ENCODE results near the gene RNF213.

Gene RNF213

DNA sequence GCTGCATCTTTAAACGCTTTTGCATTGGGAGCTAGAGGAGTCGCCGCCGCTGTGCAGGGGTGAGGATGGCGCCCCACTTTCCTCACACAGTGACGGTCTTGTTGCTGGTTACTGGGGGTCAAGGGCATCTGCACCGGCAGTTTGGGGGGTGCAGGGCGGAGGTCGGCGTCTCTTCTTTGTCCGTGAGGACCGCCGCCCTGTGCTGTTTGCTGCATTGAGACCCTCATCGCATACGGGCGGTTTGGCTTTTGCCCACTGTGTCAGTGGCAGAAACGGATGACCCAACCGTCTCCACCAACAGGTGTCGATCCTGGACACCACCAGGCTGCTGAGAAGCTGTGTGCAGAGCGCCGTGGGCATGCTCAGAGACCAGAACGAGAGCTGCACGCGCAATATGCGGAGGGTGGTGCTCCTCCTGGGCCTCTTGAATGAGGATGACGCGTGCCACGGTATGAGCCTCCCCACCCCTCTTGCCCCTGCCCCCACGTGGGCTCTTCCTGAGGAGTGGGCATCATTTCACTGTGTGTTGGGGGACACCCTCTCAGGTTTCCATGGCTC, 93.1 kb downstream of the RNF213 start:
- no peak for DNase-seq

DNA sequence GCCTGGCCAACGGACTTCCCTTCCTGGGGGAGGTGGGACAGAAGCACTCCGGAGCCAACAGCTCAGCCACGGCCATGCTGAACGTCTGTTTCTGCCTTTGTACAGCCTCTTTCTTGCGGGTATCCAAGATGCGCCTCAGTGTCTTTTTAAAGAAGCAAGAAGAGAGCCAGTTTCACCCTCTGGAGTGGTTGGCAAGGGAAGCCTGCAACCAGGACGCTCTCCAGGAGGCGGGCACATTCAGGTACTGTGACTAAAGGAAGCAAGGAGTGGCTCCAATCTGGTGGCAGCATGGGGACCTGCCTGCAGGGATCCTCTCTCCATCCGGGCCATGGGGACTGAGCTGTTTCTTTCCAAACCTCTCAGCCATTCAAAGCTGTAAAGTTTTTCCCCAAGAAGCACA, 93.7 kb downstream of the RNF213 start:
- no peak for DNase-seq

DNA sequence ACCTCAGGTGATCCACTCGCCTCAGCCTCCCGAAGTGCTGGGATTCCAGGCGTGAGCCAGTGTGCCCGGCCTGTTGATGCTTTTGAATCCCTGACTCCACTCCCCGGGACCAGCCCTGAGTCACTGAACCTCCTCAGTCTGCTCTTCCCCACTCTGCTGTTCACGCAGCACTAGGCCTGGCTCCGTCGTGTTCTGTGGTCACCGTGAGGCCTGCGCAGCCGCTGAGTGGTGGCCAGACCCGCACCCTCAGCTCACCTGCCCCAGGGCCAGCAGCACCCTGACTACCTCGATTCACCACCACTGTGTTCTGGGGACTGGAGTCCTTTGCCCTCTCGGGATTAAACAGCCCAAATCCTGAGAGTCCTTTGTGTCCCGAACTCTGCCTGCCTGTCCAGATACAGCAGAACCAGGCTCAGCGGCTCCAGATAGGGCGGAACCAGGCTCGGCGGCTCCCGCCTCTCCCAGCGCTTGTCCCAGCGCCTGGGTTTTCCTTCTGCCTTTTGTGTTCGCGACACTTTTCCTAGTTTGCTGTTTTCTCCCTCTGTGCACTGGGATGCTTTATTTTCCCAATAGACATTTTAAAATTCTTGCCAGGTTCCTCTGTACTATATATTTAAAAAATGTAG, 95.7 kb downstream of the RNF213 start:
- DNase-seq, result no peak

DNA sequence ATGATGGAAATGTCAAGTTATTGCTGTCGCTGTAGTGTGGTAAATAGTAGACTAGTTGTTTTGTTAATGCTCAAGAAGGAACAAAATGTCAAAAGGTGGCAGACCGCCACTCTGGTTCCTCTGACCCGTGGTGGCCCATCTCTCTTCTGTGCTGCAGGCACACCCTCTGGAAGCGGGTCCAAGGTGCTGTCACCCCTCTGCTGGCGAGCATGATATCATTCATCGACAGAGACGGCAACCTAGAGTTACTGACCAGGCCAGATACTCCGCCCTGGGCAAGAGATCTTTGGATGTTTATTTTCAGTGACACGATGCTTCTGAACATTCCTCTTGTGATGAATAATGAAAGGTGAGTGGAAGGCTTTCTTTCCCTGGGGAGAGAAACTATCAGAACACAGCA, 97.5 kb downstream of the RNF213 start:
- DNase-seq, result no peak

DNA sequence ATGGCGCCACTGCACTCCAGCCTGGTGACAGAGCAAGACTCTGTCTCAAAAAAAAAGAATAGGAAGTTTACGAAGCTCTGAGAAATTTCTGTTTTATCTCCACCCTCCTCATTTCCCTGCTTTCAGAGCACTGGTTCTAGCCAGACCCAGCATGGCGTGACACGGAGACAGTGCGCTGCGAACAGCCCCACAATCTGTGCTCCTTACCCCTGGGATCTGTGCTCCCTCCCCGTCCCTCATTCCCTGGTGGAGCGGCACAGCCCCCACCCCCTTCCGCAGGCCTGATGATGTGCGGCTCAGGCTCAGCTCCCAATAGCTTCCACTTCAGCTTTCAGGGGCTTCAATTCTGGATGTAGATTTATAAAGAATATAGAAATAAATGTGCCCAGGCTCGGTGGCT, 98.2 kb downstream of the RNF213 start:
- no peak for DNase-seq

DNA sequence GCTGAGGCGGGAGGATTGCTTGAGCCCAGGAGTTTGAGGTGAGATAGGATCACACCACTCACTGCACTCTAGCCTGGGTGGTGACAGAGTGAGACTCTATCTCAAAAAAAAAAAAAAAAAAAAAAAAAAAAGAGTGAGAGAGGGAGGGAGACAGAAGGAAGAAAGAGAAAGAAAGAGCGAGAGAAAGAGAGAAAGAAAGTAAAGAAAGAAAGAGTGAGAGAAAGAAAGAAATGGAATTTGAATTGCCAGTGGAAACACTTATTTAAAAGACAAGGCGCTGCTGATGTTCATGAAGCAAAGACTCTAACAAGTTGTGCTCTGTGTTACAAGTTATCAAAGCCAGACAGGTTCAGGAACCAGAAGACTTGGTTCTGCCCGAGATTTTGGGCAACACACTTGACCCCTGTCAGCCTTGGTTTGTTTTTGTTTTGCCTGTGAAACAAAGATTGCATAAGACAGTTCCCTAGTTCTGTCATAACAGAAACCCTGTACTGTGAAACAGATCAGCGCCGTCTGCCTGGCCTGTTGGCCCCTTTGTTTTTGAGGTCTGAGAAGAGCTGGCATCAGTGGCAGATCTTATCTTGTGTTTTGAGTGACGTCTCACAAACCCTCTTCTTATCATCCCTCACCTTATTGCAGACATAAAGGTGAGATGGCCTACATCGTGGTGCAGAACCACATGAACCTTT, 98.9 kb downstream of the RNF213 start:
- no peak for DNase-seq

DNA sequence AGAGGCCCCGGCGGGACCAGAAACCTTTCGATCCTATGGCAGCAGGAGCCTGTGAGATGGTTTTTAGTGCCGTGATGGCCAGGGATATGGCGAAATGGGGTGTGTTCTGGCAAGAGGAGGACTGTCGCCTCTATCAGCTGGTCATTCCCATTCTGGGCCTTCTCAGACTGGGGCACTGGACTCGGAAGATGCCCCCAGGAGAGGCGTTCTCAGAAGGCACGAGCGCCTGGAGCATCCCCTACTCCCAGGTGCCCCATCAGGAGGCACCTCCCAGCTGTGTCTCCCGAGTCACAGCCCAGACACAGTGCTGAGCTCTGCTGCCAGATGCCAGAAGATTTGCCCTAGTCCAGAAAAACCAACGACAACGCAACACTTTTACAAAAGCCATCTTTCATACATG, 99.7 kb downstream of the RNF213 start:
- DNase-seq, result no peak

DNA sequence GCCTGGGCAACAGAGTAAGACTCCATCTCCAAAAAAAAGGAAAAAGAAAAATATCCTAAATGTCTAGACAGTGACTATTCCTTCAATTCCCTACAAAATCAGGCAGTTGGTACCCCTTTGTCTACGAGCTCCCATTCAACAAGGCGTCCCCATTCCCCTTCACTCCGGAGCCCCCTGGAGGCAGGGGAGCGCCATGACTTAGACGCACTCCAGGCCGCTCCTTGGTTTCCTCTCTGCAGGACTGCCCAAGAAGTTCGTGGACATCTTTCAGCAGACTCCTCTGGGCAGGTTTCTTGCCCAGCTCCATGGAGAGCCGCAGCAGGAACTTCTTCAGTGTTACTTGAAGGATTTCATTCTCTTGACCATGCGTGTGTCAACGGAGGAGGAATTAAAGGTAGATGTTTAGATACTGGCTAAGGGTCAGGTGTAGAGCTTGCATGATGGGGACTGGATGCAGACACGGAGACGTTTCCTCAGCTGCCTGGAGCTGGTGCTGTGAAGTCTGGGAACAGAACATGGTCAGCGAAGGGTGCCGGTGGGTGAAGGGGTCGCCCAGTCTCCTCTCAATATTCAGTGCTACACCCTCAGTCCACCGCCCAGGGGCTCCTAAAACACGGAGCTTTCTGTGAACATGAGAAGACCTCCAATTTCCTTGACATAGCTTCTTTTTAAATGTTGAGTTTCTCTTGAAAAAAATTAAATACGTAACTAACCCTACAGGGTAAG, 101.0 kb downstream of the RNF213 start:
- DNase-seq, result peak in 2 of 6 experiments; percentile 9 to 11

DNA sequence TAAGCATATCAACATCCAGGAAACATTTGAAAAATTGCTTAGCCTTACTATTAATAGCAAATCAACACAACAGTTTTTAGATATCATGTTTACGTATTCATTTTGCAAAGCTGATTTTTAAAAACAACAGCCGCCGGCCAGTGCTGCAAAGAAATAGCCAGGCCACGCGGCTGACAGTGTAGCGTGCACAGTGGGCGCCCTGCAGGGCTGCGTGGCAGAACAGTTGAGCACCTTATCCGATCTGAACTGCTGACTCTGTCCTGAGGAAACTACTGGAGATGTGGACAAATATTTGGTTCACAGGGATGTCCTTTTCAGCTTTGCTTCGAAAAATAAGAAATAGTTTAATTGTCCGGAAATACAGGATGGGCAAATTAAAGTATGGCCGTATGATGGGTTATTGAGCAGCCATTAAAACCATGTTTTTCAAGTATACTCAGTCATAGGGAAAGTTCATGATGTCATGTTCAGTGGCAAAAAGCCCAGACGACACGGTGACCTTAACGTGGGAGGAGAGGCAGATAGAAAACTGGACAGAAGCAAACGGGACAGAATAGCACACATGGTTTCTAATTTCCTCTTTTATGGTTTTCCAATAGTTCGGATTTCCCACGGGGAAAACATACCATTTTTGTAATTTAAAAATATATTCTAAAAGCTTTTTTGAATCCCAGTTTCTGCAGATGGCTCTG, 101.9 kb downstream of the RNF213 start:
- no peak for DNase-seq

DNA sequence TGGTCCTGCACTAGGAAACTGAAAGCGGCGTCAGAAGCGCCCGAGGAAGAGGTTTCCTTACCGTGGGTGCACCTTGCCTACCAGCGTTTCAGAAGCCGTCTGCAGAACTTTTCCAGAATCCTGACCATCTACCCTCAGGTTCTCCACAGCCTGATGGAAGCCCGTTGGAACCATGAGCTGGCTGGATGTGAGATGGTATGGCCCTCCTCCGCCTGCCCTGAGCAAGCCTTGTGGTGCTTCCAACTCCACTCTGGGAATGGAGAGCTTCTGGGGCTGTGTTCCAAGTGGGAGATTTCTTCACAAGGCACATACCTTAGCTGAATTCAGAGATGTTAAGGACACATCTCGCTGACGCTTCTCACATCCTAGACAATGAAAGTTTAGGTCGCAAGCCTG, 102.5 kb downstream of the RNF213 start:
- DNase-seq, result no peak

DNA sequence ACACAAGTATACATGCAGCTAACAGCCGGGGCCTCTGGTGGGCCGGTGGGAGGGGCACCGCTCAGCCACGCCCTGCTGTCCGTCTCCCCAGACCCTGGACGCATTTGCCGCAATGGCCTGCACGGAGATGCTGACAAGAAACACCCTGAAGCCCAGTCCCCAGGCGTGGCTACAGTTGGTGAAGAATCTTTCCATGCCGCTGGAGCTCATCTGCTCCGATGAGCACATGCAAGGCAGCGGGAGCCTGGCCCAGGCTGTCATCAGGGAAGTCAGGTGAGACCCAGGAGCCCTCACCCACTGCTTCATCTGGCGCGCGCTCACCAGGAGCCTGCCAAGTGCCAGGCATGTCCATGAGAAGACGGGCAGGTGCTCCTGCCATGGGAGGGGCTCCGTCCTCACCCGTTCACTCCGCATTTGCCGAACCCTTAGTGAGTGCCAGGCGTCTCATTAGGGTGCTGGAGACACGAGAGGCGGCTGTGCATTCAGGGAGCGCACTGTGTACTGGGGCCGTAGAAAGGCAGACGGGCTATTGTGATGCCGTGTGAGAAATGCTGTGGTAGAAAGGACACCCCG, 103.0 kb downstream of the RNF213 start:
- no peak for DNase-seq

DNA sequence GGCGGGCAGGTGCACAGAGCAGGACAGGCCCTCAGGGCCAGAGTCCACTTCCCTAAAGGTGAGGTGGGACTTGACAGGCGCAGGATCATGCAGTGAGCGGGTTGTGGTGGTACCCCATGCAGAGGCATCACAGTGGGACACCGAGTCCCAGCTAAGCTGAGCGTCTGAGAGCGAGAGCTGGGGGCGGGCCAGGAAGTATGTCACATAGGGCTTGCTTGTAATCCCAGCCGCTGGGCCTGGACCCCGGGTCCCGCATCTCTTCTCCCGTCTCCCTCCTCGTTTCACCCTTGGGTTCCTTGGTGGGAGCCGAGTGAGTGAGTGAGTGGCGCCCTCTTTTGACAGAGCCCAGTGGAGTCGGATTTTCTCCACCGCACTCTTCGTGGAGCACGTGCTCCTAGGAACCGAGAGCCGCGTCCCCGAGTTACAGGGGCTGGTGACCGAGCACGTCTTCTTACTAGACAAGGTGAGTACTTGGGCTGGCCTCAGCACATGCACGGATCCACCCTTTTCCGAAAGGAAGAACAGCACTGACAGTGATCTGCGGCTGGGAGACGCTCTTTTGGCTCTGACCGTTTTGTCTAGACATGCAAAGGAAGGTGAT, 103.5 kb downstream of the RNF213 start:
- no peak for DNase-seq

DNA sequence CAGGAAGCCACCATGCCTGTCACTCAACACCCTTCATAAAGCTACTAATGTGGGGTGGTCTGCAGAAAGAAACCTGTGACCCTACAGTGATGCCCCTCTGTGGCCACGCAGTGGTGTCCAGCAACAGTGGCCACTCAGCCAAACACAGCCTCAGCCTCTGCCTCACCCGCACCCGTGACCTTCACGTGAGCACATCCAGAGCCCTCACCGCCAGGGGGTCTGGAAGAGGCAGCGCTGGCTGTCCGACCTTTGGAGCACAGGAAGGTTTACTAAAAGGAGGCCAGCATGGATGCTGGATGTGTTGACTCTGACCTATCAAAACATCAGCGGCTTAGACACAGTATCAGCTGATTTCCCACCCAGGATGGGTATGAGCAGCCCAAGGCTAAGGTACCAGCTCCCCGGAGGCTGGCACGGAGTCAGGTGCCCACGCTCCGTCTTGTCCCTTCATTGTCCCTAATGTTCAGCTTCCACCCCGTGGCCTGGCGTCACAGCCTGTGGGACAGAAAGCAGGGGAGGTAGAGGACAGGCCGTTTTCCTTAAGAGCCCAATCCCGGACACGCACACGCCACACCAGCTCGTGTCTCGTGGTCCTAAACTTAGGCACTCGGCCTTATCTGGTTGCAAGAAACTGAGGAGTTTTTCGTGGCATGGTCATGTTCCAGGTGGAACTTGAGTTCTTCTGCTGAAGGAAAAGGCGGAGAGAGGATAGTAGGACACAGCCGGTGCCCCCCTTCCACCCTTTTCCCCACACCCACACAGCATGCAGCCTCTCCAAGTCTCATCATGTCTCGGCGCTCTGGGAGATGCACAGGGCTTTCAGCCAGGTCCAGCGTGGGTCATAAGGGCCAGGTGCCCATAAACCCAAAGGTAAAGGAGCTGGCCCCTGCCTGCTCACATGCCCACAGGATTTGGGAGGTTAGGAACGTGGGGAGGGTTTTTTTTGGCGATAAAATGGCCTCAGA, 104.6 kb downstream of the RNF213 start:
- no peak for DNase-seq

DNA sequence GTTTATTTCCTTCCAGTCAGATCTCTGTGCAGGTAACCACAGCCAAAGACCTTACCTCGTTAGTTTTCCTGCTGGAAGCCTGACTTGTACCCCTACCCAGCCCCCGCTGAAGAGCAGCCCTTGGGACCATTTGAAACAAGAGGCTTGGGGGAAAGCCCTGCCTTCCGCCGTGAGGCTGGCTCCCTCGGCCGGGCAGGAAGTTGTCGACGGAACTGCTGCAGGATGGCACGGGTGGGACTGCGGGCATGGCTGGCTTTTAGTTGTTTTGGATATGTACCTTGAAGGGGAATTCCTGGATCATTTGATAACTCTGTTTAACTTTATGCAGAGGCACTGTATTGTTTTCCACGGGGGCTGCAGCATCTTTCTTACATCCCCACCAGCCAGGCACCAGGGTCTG, 105.3 kb downstream of the RNF213 start:
- DNase-seq, result no peak

DNA sequence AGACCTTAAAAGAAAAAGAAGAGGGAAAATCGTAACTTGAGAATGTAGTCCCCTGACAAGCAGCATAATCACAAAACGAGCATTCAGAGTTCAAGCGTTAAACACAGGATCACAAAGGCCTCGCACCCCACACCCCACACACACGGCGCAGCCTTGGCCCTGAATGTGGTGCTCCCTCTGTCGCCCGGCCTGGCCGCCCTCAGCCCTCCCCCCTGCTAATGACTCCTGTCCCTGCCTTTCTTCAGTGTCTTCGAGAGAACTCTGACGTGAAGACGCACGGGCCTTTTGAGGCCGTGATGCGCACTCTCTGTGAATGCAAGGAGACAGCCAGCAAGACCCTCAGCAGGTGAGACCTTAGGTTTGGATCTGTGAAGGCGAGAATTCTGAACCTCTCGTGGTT, 106.9 kb downstream of the RNF213 start:
- DNase-seq, result no peak

DNA sequence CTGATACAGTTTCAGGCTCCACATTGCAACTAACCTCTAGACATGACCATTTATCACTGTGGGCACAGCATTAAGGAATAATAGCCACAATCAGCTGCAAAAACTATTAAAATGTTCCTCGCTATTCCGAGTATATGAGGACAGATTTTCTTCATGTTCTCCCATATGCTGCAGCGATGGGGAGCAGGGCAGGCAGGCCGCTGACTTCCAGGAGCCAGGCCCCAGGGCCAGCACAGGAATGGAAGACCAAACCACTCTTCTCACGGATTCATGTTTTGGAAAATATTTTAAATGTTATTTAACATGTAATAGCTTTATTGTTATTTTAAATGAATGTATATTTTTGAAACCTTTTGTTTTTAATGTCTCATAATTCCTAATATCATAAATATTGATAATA, 110.5 kb downstream of the RNF213 start:
- no peak for DNase-seq

DNA sequence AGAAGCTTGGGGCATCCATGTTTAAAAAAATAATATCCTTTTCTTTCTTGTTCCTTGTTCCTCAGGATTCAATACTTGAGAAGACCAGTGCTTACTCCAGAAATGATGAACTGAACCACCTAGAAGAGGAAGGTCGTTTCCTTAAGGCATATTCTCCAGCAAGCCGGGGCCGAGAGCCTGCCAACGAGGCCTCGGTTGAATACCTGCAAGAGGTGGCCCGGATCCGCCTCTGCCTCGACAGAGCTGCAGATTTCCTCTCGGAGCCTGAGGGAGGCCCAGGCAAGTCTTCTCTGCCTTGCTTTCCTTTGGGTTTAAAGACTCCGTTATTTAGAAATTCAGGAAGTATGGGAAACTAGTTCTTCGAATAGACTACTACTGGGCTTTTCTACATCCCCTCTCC, 111.8 kb downstream of the RNF213 start:
- DNase-seq, result no peak

DNA sequence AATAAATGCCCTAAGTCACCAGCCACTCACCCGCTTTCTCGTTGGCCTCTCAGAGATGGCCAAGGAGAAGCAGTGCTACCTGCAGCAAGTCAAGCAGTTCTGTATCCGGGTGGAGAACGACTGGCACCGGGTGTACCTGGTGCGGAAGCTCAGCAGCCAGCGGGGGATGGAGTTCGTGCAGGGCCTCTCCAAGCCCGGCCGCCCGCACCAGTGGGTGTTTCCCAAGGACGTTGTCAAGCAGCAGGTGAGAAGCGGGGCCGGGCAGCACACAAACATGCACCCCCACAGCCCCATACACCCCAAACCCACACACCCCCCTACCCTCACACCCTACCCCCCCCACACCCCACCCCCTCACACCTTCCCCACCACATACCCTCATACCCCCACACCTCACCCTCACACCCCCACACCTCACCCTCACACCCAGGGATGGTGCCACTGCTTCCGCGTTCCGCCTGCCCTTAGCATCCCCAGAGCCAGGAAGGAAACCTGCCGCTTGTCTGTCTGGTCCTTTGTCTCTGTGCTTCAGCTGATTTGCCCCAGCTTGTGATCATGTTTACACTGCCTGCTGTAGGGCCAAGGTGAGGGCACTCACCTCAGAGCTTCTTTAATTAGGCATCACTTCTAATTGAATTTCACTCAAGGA, 112.4 kb downstream of the RNF213 start:
- no peak for DNase-seq

DNA sequence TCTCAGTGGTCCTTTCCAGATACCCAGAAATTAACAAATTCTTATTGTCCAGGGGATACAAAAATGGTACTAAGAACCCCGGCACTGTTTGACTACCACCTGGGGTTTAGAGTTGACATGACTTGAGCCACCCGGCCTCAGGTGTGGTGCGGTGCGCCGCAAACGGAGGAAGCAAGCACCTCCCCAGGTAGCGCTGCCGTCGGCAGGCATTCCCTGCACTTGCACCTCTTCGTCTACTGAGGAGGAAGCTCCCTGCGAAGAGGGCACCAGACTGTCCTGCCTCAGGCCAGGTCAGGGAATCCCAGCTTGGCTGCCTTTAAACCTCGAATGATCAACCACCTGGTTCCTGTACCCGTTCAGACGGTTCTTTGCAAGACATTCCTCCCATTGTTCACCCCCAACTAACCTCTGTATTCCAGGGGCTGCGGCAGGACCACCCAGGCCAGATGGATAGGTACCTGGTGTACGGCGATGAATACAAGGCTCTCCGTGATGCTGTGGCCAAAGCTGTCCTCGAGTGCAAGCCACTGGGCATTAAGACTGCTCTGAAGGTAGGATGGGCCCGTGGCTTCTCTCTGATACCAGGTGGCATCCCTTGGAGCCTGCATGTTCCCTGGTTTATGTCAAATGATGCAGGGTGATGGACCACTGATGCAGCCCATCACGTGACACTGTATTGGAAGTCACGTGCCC, 113.5 kb downstream of the RNF213 start:
- no peak for DNase-seq

Measured in stimulated activated naive CD4-positive, alpha-beta T cell (primary cell).